HEK293 (cell line): ENCODE results near the gene MYOM1.

Source experiments
- CTCF ChIA-PET: fragments of 350-600 bp; formaldehyde crosslinking; extraction: SDS; loops from one replicate; lab custom pipeline; 2021; ENCODE audit warnings: antibody characterized with exemption; lab: Yijun Ruan, JAX
- POLR2A ChIA-PET: fragments of 300-600 bp; formaldehyde crosslinking; extraction: SDS; loops from one replicate; lab custom pipeline; 2020; ENCODE audit warnings: antibody characterized with exemption, inconsistent platforms; lab: Yijun Ruan, JAX
- H3K27ac ChIP-seq: fragments of 200-500 bp; sonication (Bioruptor generic); 2 replicates; pipeline ENCODE4 v1.5.1; 2014; ENCODE audit warnings: low read depth, low read length, control low read depth, inconsistent platforms; ENCODE audit errors: extremely low read depth
- H3K36me3 ChIP-seq, 2 experiments: fragments of 200-500 bp in 1 of 2; sonication (Bioruptor generic) in 1 of 2; 1 replicate in 1 of 2; 2 replicates in 1 of 2; pipeline ENCODE4 v1.5.1; 2014 to 2017; ENCODE audit warnings: inconsistent platforms in 2 of 2, low read length in 2 of 2; ENCODE audit not compliant: control insufficient read depth in 2 of 2, insufficient read depth in 1 of 2
- H3K4me1 ChIP-seq: fragments of 200-500 bp; sonication (Bioruptor generic); 2 replicates; pipeline ENCODE4 v1.5.1; 2014; ENCODE audit warnings: mild to moderate bottlenecking, low read length, inconsistent platforms; ENCODE audit not compliant: control insufficient read depth, insufficient read depth
- H3K4me3 ChIP-seq: 2 replicates; pipeline ENCODE4 v1.5.1; 2011; ENCODE audit warnings: low read depth, mild to moderate bottlenecking, control low read depth, low read length, moderate library complexity
- H3K9me3 ChIP-seq: fragments of 200-500 bp; sonication (Bioruptor generic); 2 replicates; pipeline ENCODE4 v1.5.1; 2014; ENCODE audit warnings: low read depth, low read length, inconsistent platforms; ENCODE audit not compliant: control insufficient read depth, insufficient read depth
- EGR2 ChIP-seq: fragments of 450-650 bp; formaldehyde crosslinking; IDR thresholded peaks from 2 replicates; pipeline ENCODE4 v1.5.1; 2016; ENCODE audit warnings: low read depth, missing biosample characterization, missing genetic modification characterization
- KLF10 ChIP-seq: fragments of 450-650 bp; IDR thresholded peaks from 2 replicates; pipeline ENCODE4 v1.5.1; 2018; ENCODE audit warnings: missing biosample characterization, mild to moderate bottlenecking, missing genetic modification characterization
- OSR2 ChIP-seq: fragments of 450-650 bp; formaldehyde crosslinking; IDR thresholded peaks from 2 replicates; pipeline ENCODE4 v1.5.1; 2016; ENCODE audit warnings: missing biosample characterization, missing genetic modification characterization
- SP7 ChIP-seq: fragments of 450-650 bp; formaldehyde crosslinking; IDR thresholded peaks from 2 replicates; pipeline ENCODE4 v1.5.1; 2016; ENCODE audit warnings: missing biosample characterization, missing genetic modification characterization
- ZNF112 ChIP-seq: fragments of 450-650 bp; formaldehyde crosslinking; IDR thresholded peaks from 2 replicates; pipeline ENCODE4 v1.5.0; 2017; ENCODE audit warnings: missing biosample characterization, missing genetic modification characterization
- ZNF280C ChIP-seq: fragments of 450-650 bp; formaldehyde crosslinking; IDR thresholded peaks from 2 replicates; pipeline ENCODE4 v1.5.1; 2016; ENCODE audit warnings: missing biosample characterization, missing genetic modification characterization
- ZNF394 ChIP-seq: fragments of 450-650 bp; formaldehyde crosslinking; IDR thresholded peaks from 2 replicates; pipeline ENCODE4 v1.5.1; 2016; ENCODE audit warnings: missing biosample characterization, missing genetic modification characterization, mild to moderate bottlenecking, moderate library complexity, borderline replicate concordance
- ZNF404 ChIP-seq: fragments of 450-650 bp; formaldehyde crosslinking; IDR thresholded peaks from 2 replicates; pipeline ENCODE4 v1.5.1; 2017; ENCODE audit warnings: missing biosample characterization, missing genetic modification characterization
- ZNF558 ChIP-seq: fragments of 450-650 bp; formaldehyde crosslinking; IDR thresholded peaks from 2 replicates; pipeline ENCODE4 v1.5.1; 2016; ENCODE audit warnings: missing biosample characterization, missing genetic modification characterization
- ZNF623 ChIP-seq: fragments of 450-650 bp; formaldehyde crosslinking; IDR thresholded peaks from 2 replicates; pipeline ENCODE4 v1.5.1; 2016; ENCODE audit warnings: missing biosample characterization, missing genetic modification characterization
- ZNF660 ChIP-seq: fragments of 450-650 bp; IDR thresholded peaks from 2 replicates; pipeline ENCODE4 v1.5.1; 2018; ENCODE audit warnings: missing biosample characterization, mild to moderate bottlenecking, missing genetic modification characterization
- ZNF677 ChIP-seq: fragments of 450-650 bp; IDR thresholded peaks from 2 replicates; pipeline ENCODE4 v1.5.0; 2018; ENCODE audit warnings: missing biosample characterization, mild to moderate bottlenecking, missing genetic modification characterization, moderate library complexity
- ZSCAN23 ChIP-seq: fragments of 450-650 bp; formaldehyde crosslinking; IDR thresholded peaks from 2 replicates; pipeline ENCODE4 v1.5.1; 2016; ENCODE audit warnings: missing biosample characterization, missing genetic modification characterization
- TF ChIP-seq, protein P1 (sequence below): fragments of 450-650 bp; formaldehyde crosslinking; IDR thresholded peaks from 2 replicates; pipeline ENCODE4 v1.5.1; 2016; ENCODE audit warnings: missing biosample characterization, missing genetic modification characterization
- TF ChIP-seq, protein P2 (sequence below): fragments of 450-650 bp; formaldehyde crosslinking; IDR thresholded peaks from 2 replicates; pipeline ENCODE4 v1.5.0; 2017; ENCODE audit warnings: missing biosample characterization, missing genetic modification characterization, borderline replicate concordance
- TF ChIP-seq, protein P3 (sequence below): fragments of 450-650 bp; formaldehyde crosslinking; IDR thresholded peaks from 2 replicates; pipeline ENCODE4; 2016; ENCODE audit warnings: missing biosample characterization, missing genetic modification characterization

Gene MYOM1

DNA sequence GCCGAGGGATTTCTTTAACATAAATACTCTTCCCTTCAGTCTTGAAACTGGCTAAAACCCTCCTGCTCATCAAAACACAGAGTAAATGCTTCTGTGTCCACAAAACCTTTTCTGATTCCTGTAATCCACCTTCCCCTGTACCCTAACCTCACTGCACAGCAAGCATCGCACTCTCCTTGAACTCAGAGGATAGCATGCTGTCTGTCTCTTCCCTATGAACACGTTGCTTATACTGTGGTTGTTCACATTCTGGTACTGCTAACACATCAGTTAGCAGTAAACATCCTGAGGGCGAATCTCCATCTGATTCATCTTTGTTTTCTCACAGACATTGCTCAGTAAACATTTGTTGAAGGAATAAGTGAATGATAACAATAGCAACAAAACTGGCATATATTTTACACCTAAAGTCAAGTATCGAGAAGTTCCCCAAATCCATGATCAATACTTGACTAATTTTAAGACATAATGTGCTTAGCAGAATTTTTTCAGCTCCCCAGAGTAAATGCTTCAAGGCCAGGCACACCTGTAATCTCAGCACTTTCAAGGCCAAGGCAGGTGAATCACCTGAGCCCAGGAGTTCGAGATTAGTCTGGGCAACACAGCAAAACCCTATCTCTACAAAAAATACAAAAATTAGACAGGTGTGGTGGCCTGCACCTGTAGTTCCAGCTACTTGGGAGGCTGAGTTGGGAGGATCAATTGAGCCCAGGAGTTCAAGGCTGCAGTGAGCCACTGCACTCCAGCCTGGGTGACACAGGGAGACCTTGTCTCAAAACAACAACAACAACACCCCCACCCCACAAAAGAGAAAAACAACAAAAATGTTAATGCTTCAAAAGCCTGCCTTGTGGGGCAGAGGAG lies 161.2 kb downstream of the MYOM1 start:
- CTCF ChIA-PET, result no interaction called here
- Histone ChIP-seq H3K4me1 (no peaks in the 10 kb centered on the region), H3K4me3 (no peak overlapping the region), H3K36me3 (no peaks in the 10 kb centered on the region), H3K9me3 (no peaks in the 10 kb centered on the region), H3K27ac (no peak overlapping the region)
- TF ChIP-seq ZNF677 (tag by site-specific recombination), result no peak
- TF ChIP-seq, protein P1, sequence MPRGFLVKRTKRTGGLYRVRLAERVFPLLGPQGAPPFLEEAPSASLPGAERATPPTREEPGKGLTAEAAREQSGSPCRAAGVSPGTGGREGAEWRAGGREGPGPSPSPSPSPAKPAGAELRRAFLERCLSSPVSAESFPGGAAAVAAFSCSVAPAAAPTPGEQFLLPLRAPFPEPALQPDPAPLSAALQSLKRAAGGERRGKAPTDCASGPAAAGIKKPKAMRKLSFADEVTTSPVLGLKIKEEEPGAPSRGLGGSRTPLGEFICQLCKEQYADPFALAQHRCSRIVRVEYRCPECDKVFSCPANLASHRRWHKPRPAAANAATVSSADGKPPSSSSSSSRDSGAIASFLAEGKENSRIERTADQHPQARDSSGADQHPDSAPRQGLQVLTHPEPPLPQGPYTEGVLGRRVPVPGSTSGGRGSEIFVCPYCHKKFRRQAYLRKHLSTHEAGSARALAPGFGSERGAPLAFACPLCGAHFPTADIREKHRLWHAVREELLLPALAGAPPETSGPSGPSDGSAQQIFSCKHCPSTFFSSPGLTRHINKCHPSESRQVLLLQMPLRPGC (tag by site-specific recombination), result no peak
- no peak for TF ChIP-seq ZNF660
- no peak for TF ChIP-seq KLF10
- no peak for TF ChIP-seq OSR2
- TF ChIP-seq, protein P2, sequence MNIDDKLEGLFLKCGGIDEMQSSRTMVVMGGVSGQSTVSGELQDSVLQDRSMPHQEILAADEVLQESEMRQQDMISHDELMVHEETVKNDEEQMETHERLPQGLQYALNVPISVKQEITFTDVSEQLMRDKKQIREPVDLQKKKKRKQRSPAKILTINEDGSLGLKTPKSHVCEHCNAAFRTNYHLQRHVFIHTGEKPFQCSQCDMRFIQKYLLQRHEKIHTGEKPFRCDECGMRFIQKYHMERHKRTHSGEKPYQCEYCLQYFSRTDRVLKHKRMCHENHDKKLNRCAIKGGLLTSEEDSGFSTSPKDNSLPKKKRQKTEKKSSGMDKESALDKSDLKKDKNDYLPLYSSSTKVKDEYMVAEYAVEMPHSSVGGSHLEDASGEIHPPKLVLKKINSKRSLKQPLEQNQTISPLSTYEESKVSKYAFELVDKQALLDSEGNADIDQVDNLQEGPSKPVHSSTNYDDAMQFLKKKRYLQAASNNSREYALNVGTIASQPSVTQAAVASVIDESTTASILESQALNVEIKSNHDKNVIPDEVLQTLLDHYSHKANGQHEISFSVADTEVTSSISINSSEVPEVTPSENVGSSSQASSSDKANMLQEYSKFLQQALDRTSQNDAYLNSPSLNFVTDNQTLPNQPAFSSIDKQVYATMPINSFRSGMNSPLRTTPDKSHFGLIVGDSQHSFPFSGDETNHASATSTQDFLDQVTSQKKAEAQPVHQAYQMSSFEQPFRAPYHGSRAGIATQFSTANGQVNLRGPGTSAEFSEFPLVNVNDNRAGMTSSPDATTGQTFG (tag by site-specific recombination), result no peak
- no peak for TF ChIP-seq EGR2
- no peak for TF ChIP-seq ZNF112 (tag by site-specific recombination)
- TF ChIP-seq ZSCAN23, result no peak
- no peak for TF ChIP-seq ZNF280C
- TF ChIP-seq ZNF623 (tag by site-specific recombination), result no peak
- POLR2A ChIA-PET, result no interaction called here

- H3K4me3 ChIP-seq, result no peak overlapping the region
- H3K36me3 ChIP-seq, result no peaks in the 10 kb centered on the region
- H3K9me3 ChIP-seq, result no peaks in the 10 kb centered on the region
- H3K4me1 ChIP-seq, result no peaks in the 10 kb centered on the region
- ChIA-PET POLR2A (no interaction called here), CTCF (no interaction called here)
- no peak overlapping the region for H3K27ac ChIP-seq
- TF ChIP-seq, protein P3, sequence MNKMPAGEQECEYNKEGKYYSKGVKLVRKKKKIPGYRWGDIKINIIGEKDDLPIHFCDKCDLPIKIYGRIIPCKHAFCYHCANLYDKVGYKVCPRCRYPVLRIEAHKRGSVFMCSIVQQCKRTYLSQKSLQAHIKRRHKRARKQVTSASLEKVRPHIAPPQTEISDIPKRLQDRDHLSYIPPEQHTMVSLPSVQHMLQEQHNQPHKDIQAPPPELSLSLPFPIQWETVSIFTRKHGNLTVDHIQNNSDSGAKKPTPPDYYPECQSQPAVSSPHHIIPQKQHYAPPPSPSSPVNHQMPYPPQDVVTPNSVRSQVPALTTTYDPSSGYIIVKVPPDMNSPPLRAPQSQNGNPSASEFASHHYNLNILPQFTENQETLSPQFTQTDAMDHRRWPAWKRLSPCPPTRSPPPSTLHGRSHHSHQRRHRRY, result no peak
- TF ChIP-seq ZNF558 (tag by site-specific recombination), result no peak
- TF ChIP-seq ZNF404 (tag by site-specific recombination), result no peak
- TF ChIP-seq SP7 (tag by site-specific recombination), result no peak
- TF ChIP-seq ZNF394 (tag by site-specific recombination), result no peak
Observed at GRCh38 chr18:3057526-3057925, 162.2 kb downstream of the MYOM1 start.
